ENCODE measurements around the gene NABP1.

GRCh38 chr2:191710411-191710900, 32.5 kb downstream of the NABP1 start:
- TF ChIP-seq CTCF (IDR thresholded peaks at IDR 0.05; ENCODE audit: low read depth, low read length, missing input control) (no peak), SP1 (IDR thresholded peaks at IDR 0.05) (no peak), EGR1 (IDR thresholded peaks at IDR 0.05; ENCODE audit: low read depth in 2 of 2) (no peak), GABPA (IDR thresholded peaks at IDR 0.05 in 1 of 2, conservative IDR thresholded peaks at IDR 0.05 in 1 of 2) (no peak), RAD21 (IDR thresholded peaks at IDR 0.05) (no peak), ATF3 (IDR thresholded peaks at IDR 0.05) (no peak), TAF1 (conservative IDR thresholded peaks at IDR 0.05) (no peak), MAX (IDR thresholded peaks at IDR 0.05) (no peak), JUND (IDR thresholded peaks at IDR 0.05) (no peak), YY1 (IDR thresholded peaks at IDR 0.05) (no peak), HNF4G (IDR thresholded peaks at IDR 0.05) (no peak), REST (IDR thresholded peaks at IDR 0.05) (no peak), RXRA (IDR thresholded peaks at IDR 0.05) (no peak), ZBTB33 (IDR thresholded peaks at IDR 0.05) (no peak)
